Iris pigment epithelial cell (primary cell): Measurements from ENCODE around the gene GPR149.
"Not testable (repeated sequence)": the region's sequence is repeated elsewhere in the genome, so short reads cannot be mapped to it uniquely, and the experiment has no call there.

ENCODE experiments used
- DNase-seq: peaks from one replicate; pipeline ENCODE4 v3.0.0-alpha.2; 2011; ENCODE audit warnings: low read depth

GPR149 gene

GRCh38 chr3:154430014-154430413 is at the start of gene GPR149:
Gene GPR149, minus strand, starts transcription at chr3:154430190. Its CDS starts 575 bp downstream, at chr3:154429615.
- DNase-seq = no peak

- no peak for DNase-seq
Measured at GRCh38 chr3:154473769-154474168, 43.8 kb upstream of the GPR149 start.

- DNase-seq = no peak
Measured at GRCh38 chr3:154469585-154469984, 39.6 kb upstream of the GPR149 start.

GRCh38 chr3:154464440-154465190 is 34.6 kb upstream of the GPR149 start:
- DNase-seq = no peak

GRCh38 chr3:154458560-154458959 is 28.6 kb upstream of the GPR149 start:
- no peak for DNase-seq

DNA sequence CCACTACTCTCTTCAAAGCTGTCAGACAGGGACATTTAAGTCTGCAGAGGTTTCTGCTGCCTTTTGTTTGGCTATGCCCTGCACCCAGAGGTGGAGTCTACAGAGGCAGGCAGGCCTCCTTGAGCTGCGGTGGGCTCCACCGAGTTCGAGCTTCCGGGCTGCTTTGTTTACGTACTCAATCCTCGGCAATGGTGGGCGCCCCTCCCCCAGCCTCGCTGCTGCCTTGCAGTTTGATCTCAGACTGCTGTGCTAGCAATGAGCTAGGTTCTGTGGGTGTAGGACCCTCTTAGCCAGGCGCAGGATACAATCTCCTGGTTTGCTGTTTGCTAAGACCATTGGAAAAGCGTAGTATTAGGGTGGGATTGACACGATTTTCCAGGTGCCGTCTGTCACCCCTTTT is 9.1 kb upstream of the GPR149 start:
- not testable (repeated sequence) for DNase-seq

DNA sequence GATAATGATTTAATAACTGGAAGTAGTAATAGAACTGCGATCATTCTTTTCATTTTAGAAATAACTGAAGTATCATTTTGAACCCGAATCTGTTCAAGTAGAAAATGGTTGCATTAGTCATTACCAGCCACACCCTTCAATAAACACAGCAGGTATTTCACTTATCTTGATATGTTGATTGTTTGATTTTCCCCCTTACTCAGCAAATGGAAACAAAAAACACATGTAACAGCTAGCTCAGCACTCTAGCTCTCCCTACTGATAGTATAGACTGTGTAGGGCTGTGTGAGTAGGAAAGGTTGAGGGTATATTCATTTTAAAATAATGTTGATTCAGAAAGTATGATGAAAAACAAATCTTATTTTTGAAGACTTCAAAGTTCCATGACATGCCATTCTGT is 1.1 kb upstream of the GPR149 start:
- no peak for DNase-seq

- no peak for DNase-seq
Measured at GRCh38 chr3:154428286-154429206, 1.4 kb downstream of the GPR149 start.

GRCh38 chr3:154427685-154428285 is 2.2 kb downstream of the GPR149 start:
- DNase-seq = no peak

DNA sequence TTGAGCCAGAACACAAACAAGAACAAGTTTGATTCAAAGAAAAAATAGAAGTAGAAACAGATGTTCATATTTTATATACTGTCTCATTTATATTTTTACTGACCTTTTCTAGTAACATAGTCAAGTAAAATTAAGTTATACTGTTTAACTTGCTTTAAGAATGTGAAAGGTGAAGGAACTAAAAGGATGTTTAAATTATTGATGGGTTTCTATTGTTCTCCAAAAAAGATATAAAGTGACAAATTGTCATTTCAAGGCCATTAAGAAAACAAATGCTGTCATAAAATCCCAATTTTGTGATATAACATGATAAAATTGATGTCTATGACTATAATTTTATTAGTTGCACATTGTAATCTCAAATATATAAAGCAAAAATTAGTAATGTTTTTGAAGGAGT is 7.3 kb downstream of the GPR149 start:
- DNase-seq = no peak

GRCh38 chr3:154421083-154421482 is 8.9 kb downstream of the GPR149 start:
- DNase-seq = peak; percentile 10

DNA sequence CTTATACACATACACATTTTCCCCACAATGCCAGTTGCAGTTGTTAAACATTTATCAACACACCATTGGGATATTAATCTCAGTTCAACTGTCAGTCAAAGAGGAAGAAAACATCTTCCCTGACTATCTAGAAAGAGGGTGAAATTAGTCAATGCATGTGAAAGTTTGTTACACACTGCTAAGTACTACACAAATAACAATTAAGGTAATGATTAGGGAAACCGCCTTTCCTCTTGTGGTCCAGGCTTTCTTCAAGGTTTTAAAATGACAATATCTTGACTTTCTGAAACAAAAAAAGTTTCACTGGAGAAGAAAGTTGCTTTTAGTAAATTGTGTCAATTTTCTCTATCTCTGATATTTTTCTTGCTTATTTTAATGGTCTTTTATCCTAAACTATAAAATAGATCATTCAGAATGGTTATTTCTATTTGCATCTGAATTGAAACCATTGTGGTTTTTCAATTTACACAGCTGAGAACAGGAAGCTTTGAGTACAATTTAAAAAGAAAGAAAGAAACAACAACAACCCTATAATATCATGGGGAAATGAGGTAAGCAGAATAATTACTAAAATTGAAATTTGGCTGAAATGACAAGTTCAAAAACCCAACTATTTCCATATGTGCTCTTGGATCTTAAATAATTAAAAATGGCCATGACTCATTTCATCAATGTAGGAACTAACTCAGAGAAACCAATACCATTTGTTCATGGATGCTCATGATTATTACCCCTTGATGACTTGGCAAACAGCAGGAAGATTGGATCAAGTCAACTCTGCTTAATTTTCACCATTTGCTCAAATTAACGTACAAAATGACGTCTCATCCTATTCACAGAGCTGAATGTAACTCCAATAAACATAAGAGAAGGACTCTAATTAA is 31.7 kb downstream of the GPR149 start:
- DNase-seq = no peak

DNA sequence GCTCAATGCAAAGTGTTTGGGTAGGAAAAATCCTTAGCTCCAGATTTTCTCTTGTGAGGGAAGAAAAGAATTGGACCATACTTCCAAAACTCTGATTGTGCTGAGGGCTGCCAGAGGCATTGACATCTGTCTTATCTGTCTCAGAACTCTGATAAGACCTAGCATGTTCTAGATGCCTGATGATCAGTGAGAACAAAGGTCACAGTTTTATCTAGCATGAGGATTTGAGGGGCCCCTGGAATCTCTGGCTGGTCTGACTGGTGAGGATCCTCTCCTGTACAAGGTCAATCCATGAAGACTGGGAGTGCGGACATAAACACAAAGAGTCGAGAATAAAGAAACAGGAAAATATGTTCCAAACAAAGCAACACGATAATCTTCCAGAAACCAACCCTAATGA is 40.1 kb downstream of the GPR149 start:
- DNase-seq = no peak

- no peak for DNase-seq
Measured at GRCh38 chr3:154384479-154384878, 45.5 kb downstream of the GPR149 start.

GRCh38 chr3:154378311-154378710 is 51.7 kb downstream of the GPR149 start:
- no peak for DNase-seq

- no peak for DNase-seq
Measured at GRCh38 chr3:154367221-154367620, 62.8 kb downstream of the GPR149 start.

GRCh38 chr3:154364849-154365248 is 65.1 kb downstream of the GPR149 start:
- DNase-seq = no peak

DNA sequence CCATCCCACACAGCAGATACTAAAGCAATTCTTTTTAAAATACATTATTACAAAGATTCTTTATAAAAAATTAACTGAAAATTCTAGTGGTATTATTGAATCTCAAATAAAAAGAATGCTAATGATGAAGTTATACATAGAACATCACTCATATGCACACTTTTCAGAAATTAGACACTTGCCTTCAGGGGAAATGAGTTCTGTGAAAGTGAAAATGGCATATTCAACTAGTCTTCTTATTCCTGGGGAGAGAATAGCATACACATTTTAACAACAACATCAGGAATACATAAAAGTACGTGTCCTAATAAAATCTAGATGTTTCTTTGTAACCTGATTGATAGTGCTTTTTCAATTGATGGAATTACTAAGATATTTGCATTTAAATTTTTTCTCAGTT is 68.9 kb downstream of the GPR149 start:
- DNase-seq = no peak

- DNase-seq = no peak
Measured at GRCh38 chr3:154356009-154356408, 74.0 kb downstream of the GPR149 start.

- no peak for DNase-seq
Measured at GRCh38 chr3:154349223-154349622, 80.8 kb downstream of the GPR149 start.

DNA sequence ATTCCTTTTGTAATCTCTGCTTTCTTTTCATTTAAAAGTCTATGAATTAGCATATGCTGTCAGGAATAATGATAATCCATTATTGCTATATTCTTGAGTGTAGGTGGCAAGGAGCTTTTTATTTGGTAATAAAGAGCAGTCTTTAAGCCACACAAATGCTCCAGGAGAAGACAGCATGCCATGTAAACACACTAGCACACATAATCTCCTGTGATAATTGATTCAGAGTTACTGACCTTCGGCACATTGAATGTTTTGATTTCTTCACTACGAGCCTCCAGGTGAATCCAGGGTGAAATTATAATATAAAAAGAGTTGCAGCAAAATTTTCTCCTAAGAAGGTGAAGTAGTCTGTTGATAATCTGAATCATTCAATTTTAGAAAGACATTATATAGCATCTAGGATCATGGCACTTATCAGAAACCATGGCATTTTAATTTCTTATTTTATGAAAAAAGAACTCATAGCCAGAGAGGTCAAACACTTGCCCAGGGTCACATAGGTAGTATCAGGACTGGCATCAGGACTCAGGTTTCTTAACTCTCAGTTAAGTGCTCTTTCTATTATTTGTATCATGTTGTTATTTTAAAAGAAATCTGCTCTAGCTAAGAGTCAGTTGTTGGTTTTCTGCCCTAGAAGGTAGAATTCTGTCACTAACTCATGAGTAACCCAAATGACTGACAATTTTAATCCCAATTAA is 84.4 kb downstream of the GPR149 start:
- no peak for DNase-seq
